ENCODE measurements around the gene ATF6B. TPM values are rescaled to one million over a fixed set of nuclear protein-coding genes. Genes with fewer than 3 reads are reported as not detected.

Gene ATF6B
- total and polyA plus RNA-seq, 2 of the 13 experiments (the other 11 are each of a cell fraction or from before 2014, with no cell fraction given) = 18.1 to 44.0 TPM

DNA sequence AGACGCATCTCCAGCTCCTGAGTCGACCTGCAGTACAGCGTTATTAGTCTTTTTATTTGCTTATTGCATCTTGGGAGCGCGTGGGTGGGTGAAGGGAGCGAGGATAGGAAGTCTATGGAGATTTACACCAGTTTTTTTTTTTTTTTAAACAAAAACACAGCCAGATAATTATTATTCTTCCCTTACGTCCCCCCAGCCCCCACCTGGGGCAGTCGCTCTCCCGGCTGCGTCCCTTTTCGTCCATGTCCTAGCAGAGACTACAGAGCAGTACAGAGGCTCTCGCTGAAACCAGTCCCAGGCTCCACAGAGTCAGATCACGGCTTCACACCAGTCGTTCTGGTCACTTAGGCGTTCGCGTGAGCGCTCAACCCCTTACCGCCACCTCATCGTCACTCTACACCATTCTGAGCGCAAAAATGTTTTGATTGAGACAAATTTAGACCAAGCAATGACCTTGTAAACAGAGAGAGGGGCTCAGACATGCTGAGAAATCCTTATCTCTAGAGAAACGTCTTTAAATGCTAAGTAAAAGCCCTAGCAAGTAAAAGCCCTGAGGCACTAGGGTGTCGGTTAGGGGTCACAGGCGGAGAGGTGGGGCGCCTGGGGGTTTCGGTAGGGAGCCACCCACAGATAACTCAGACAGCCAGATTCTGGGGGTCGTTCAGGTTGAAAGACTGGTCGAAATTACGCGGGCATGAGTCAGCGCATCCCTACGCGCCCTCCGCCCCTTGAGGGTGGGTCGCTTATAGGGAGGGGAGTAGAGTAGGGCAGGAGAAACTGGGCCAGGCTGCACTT, 24.9 kb upstream of the ATF6B start (continued):
- TF ChIP-seq, protein P1, sequence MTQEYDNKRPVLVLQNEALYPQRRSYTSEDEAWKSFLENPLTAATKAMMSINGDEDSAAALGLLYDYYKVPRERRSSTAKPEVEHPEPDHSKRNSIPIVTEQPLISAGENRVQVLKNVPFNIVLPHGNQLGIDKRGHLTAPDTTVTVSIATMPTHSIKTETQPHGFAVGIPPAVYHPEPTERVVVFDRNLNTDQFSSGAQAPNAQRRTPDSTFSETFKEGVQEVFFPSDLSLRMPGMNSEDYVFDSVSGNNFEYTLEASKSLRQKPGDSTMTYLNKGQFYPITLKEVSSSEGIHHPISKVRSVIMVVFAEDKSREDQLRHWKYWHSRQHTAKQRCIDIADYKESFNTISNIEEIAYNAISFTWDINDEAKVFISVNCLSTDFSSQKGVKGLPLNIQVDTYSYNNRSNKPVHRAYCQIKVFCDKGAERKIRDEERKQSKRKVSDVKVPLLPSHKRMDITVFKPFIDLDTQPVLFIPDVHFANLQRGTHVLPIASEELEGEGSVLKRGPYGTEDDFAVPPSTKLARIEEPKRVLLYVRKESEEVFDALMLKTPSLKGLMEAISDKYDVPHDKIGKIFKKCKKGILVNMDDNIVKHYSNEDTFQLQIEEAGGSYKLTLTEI (CRISPR knock-in tag; conservative IDR thresholded peaks at IDR 0.05) = no peak
- TF ChIP-seq ZNF749 (CRISPR knock-in tag; IDR thresholded peaks at IDR 0.05; ENCODE audit: borderline replicate concordance) = no peak
- no peak for TF ChIP-seq POLR2G (IDR thresholded peaks at IDR 0.05; ENCODE audit: low read depth, low read length)
- TF ChIP-seq NAIF1 (CRISPR knock-in tag; IDR thresholded peaks at IDR 0.05; ENCODE audit: borderline replicate concordance) = no peak
- TF ChIP-seq ZIK1 (CRISPR knock-in tag; IDR thresholded peaks at IDR 0.05; ENCODE audit: borderline replicate concordance, low read depth) = 0 out of 2 replicates have a peak, but pooled peaks have one; percentile 19
- TF ChIP-seq KLF16 (CRISPR knock-in tag; IDR thresholded peaks at IDR 0.05) = peak in 1 of 2 experiments; percentile 5; a peak in 1 of 4 replicates
- TF ChIP-seq MAFG (CRISPR knock-in tag; IDR thresholded peaks at IDR 0.05) = peak; percentile 32; the same call in 1 of the 2 replicates
- TF ChIP-seq, protein P2, sequence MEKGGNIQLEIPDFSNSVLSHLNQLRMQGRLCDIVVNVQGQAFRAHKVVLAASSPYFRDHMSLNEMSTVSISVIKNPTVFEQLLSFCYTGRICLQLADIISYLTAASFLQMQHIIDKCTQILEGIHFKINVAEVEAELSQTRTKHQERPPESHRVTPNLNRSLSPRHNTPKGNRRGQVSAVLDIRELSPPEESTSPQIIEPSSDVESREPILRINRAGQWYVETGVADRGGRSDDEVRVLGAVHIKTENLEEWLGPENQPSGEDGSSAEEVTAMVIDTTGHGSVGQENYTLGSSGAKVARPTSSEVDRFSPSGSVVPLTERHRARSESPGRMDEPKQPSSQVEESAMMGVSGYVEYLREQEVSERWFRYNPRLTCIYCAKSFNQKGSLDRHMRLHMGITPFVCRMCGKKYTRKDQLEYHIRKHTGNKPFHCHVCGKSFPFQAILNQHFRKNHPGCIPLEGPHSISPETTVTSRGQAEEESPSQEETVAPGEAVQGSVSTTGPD (CRISPR knock-in tag; IDR thresholded peaks at IDR 0.05) = 0 out of 2 replicates have a peak, but pooled peaks have one; percentile 12
- TF ChIP-seq, protein P3, sequence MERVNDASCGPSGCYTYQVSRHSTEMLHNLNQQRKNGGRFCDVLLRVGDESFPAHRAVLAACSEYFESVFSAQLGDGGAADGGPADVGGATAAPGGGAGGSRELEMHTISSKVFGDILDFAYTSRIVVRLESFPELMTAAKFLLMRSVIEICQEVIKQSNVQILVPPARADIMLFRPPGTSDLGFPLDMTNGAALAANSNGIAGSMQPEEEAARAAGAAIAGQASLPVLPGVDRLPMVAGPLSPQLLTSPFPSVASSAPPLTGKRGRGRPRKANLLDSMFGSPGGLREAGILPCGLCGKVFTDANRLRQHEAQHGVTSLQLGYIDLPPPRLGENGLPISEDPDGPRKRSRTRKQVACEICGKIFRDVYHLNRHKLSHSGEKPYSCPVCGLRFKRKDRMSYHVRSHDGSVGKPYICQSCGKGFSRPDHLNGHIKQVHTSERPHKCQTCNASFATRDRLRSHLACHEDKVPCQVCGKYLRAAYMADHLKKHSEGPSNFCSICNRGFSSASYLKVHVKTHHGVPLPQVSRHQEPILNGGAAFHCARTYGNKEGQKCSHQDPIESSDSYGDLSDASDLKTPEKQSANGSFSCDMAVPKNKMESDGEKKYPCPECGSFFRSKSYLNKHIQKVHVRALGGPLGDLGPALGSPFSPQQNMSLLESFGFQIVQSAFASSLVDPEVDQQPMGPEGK (CRISPR knock-in tag; IDR thresholded peaks at IDR 0.05) = peak; percentile 14; the same call in 1 of the 2 replicates
- 0 out of 2 replicates have a peak, but pooled peaks have one; percentile 2 for TF ChIP-seq ZNF160 (CRISPR knock-in tag; IDR thresholded peaks at IDR 0.05)
- 0 out of 2 replicates have a peak, but pooled peaks have one; percentile 25 for TF ChIP-seq ZNF564 (CRISPR knock-in tag; IDR thresholded peaks at IDR 0.05)
- peak; percentile 9; the same call in 1 of the 2 replicates for TF ChIP-seq REL (CRISPR knock-in tag; conservative IDR thresholded peaks at IDR 0.05)
- 0 out of 2 replicates have a peak, but pooled peaks have one; percentile 2 for TF ChIP-seq WIZ (CRISPR knock-in tag; IDR thresholded peaks at IDR 0.05)
- TF ChIP-seq NFYB (CRISPR knock-in tag; IDR thresholded peaks at IDR 0.05) = 0 out of 2 replicates have a peak, but pooled peaks have one; percentile 1
- TF ChIP-seq FOSL2 (CRISPR knock-in tag; IDR thresholded peaks at IDR 0.05) = peak; percentile 71
- TF ChIP-seq NFE2L2 (IDR thresholded peaks at IDR 0.05; ENCODE audit: low read length) = 0 out of 2 replicates have a peak, but pooled peaks have one; percentile 14
- TF ChIP-seq ZNF205 (CRISPR knock-in tag; IDR thresholded peaks at IDR 0.05) = peak; percentile 56; the same call in 1 of the 2 replicates
- no peak for TF ChIP-seq CAMTA2 (CRISPR knock-in tag; IDR thresholded peaks at IDR 0.05; ENCODE audit: borderline replicate concordance)

Measured in HepG2 (cell line).